ENCODE data around the gene OR2V1. TPM values are rescaled to one million over a fixed set of nuclear protein-coding genes. Genes with fewer than 3 reads are reported as not detected.

The OR2V1 gene
- total RNA-seq, 1 donor from 2014 or later, result not detected

GRCh38 chr5:181156758-181157157 is 25.8 kb upstream of the OR2V1 start:
- H3K27ac Mint-ChIP-seq, result no peak overlapping the region
- no peaks in the 10 kb centered on the region for H3K9me3 Mint-ChIP-seq
- peaks cover 9% of the 10 kb centered on the region for H3K4me1 Mint-ChIP-seq (ENCODE audit: unreplicated experiment)
- H3K27me3 Mint-ChIP-seq, result peaks cover 61% of the 10 kb centered on the region
- H3K4me3 Mint-ChIP-seq, result no peak overlapping the region
- no peak for DNase-seq (ENCODE audit: extremely low spot score, unreplicated experiment)
- no peak for TF ChIP-seq CTCF (conservative IDR thresholded peaks at IDR 0.05)
- no peaks in the 10 kb centered on the region for H3K36me3 Mint-ChIP-seq

GRCh38 chr5:181153814-181154213 is 22.8 kb upstream of the OR2V1 start:
- H3K27ac Mint-ChIP-seq, result no peak overlapping the region
- no peak for DNase-seq (ENCODE audit: extremely low spot score, unreplicated experiment)
- no peaks in the 10 kb centered on the region for H3K36me3 Mint-ChIP-seq
- H3K4me3 Mint-ChIP-seq, result no peak overlapping the region
- no peaks in the 10 kb centered on the region for H3K9me3 Mint-ChIP-seq
- H3K4me1 Mint-ChIP-seq (ENCODE audit: unreplicated experiment), result no peaks in the 10 kb centered on the region
- H3K27me3 Mint-ChIP-seq, result peaks cover 81% of the 10 kb centered on the region
- no peak for TF ChIP-seq CTCF (conservative IDR thresholded peaks at IDR 0.05)

GRCh38 chr5:181152406-181152805 is 21.4 kb upstream of the OR2V1 start:
- no peak overlapping the region for H3K4me3 Mint-ChIP-seq
- H3K36me3 Mint-ChIP-seq, result no peaks in the 10 kb centered on the region
- H3K4me1 Mint-ChIP-seq (ENCODE audit: unreplicated experiment), result no peaks in the 10 kb centered on the region
- H3K9me3 Mint-ChIP-seq, result no peaks in the 10 kb centered on the region
- no peak for TF ChIP-seq CTCF (conservative IDR thresholded peaks at IDR 0.05)
- H3K27me3 Mint-ChIP-seq, result peaks cover 84% of the 10 kb centered on the region
- no peak overlapping the region for H3K27ac Mint-ChIP-seq
- DNase-seq (ENCODE audit: extremely low spot score, unreplicated experiment), result no peak

- peaks cover 81% of the 10 kb centered on the region for H3K27me3 Mint-ChIP-seq
- DNase-seq (ENCODE audit: extremely low spot score, unreplicated experiment), result no peak
These were observed 20.2 kb upstream of the OR2V1 start for GRCh38 chr5:181151146-181151545.

GRCh38 chr5:181149806-181150733 is 19.1 kb upstream of the OR2V1 start:
- no peak overlapping the region for H3K4me3 Mint-ChIP-seq
- H3K9me3 Mint-ChIP-seq, result peaks cover 1% of the 10 kb centered on the region
- no peaks in the 10 kb centered on the region for H3K36me3 Mint-ChIP-seq
- DNase-seq (ENCODE audit: extremely low spot score, unreplicated experiment), result no peak
- no peaks in the 10 kb centered on the region for H3K4me1 Mint-ChIP-seq (ENCODE audit: unreplicated experiment)
- H3K27ac Mint-ChIP-seq, result no peak overlapping the region
- H3K27me3 Mint-ChIP-seq, result peaks cover 76% of the 10 kb centered on the region
- TF ChIP-seq CTCF (conservative IDR thresholded peaks at IDR 0.05), result no peak

More at GRCh38 chr5:181151146-181151545, 20.2 kb upstream of the OR2V1 start:
- no peak overlapping the region for H3K27ac Mint-ChIP-seq
- H3K9me3 Mint-ChIP-seq, result no peaks in the 10 kb centered on the region
- no peaks in the 10 kb centered on the region for H3K4me1 Mint-ChIP-seq (ENCODE audit: unreplicated experiment)
- no peak for TF ChIP-seq CTCF (conservative IDR thresholded peaks at IDR 0.05)
- H3K4me3 Mint-ChIP-seq, result no peak overlapping the region
- H3K36me3 Mint-ChIP-seq, result no peaks in the 10 kb centered on the region

All from type B pancreatic cell (in vitro differentiated cells).